ENCODE measurements around the gene ITPKC. TPM values are rescaled to one million over a fixed set of nuclear protein-coding genes. Genes with fewer than 3 reads are reported as not detected.
"Not testable (repeated sequence)": the region's sequence is repeated elsewhere in the genome, so short reads cannot be mapped to it uniquely, and the experiment has no call there.

ITPKC gene
- polyA plus RNA-seq, 6 donors from 2014 or later = 4.5 to 13.6 (median 6.0) TPM; not detected in 1

GRCh38 chr19:40755248-40755624 lies 38.3 kb downstream of the ITPKC start:
- peak overlapping the region in 3 of 6 donors; percentile 51 to 69 (median 65) for H3K27ac Mint-ChIP-seq
- DNase-seq (no peak), ATAC-seq (ENCODE audit: low read depth in 2 of 2) (no peak)
- no peaks in the 10 kb centered on the region for H3K9me3 Mint-ChIP-seq
- H3K36me3 Mint-ChIP-seq = peaks cover 4 to 15% of the 10 kb centered on the region in 2 donors
- no peaks in the 10 kb centered on the region for H3K27me3 Mint-ChIP-seq
- H3K4me1 Mint-ChIP-seq = peaks cover 35 to 69% (median 64%) of the 10 kb centered on the region in 3 donors
- peak overlapping the region in 6 of 8 donors; percentile 15 to 77 (median 58) for H3K4me3 Mint-ChIP-seq

DNA sequence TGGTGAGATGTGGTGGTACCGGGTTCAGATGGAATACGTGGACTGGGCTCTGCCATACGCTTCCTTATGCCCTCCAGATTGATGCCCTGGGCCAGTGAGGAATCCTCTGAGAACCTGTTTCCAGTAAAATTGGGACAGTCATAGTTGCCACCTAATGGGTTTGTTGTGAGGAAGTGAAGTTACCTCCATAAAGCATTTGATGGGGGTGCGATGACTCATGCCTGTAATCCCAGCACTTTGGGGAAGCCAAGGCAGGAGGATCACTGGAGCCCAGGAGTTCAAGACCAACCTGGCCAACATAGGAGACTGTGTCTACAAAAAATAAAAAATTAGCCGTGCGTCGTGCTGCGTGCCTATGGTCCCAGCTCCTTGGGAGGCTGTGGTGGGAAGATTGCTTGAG lies 38.9 kb downstream of the ITPKC start:
- peaks cover 34 to 66% (median 61%) of the 10 kb centered on the region in 3 donors for H3K4me1 Mint-ChIP-seq
- H3K27me3 Mint-ChIP-seq = no peaks in the 10 kb centered on the region
- ATAC-seq (ENCODE audit: low read depth in 2 of 2) (no peak), DNase-seq (no peak)
- no peaks in the 10 kb centered on the region for H3K9me3 Mint-ChIP-seq
- H3K4me3 Mint-ChIP-seq = peak overlapping the region in 5 of 8 donors; percentile 41 to 77 (median 50)
- peak overlapping the region in 3 of 6 donors; percentile 51 to 63 (median 59) for H3K27ac Mint-ChIP-seq
- H3K36me3 Mint-ChIP-seq = peaks cover 4 to 15% of the 10 kb centered on the region in 2 donors

GRCh38 chr19:40756502-40757110 lies 39.7 kb downstream of the ITPKC start:
- Mint-ChIP-seq H3K36me3 (peaks cover 4 to 15% of the 10 kb centered on the region in 2 donors), H3K4me3 (peak overlapping the region in 4 of 8 donors; percentile 7 to 84 (median 61)), H3K4me1 (peaks cover 30 to 60% (median 56%) of the 10 kb centered on the region in 3 donors), H3K27me3 (no peaks in the 10 kb centered on the region), H3K27ac (peak overlapping the region in 3 of 6 donors; percentile 51 to 87 (median 57)), H3K9me3 (no peaks in the 10 kb centered on the region)
- DNase-seq = no peak
- no peak for ATAC-seq (ENCODE audit: low read depth in 2 of 2)

- ATAC-seq (ENCODE audit: low read depth in 2 of 2) (no peak), DNase-seq (no peak)
- no peaks in the 10 kb centered on the region for H3K27me3 Mint-ChIP-seq
- peaks cover 26 to 50% (median 49%) of the 10 kb centered on the region in 3 donors for H3K4me1 Mint-ChIP-seq
- peak overlapping the region in 1 of 8 donors; percentile 15 for H3K4me3 Mint-ChIP-seq
- peaks cover 4 to 34% of the 10 kb centered on the region in 2 donors for H3K36me3 Mint-ChIP-seq
- H3K9me3 Mint-ChIP-seq = no peaks in the 10 kb centered on the region
- peak overlapping the region in 4 of 6 donors; percentile 25 to 60 (median 29) for H3K27ac Mint-ChIP-seq
These were observed 41.6 kb downstream of the ITPKC start for GRCh38 chr19:40758491-40758890.

- H3K27ac Mint-ChIP-seq = no peak overlapping the region
- H3K36me3 Mint-ChIP-seq = peaks cover 11 to 43% of the 10 kb centered on the region in 2 donors
- H3K27me3 Mint-ChIP-seq = no peaks in the 10 kb centered on the region
These were observed 42.4 kb downstream of the ITPKC start for GRCh38 chr19:40759352-40759751.

GRCh38 chr19:40762754-40763470 lies 46.0 kb downstream of the ITPKC start:
- Mint-ChIP-seq H3K4me1 (peaks cover 8 to 28% (median 14%) of the 10 kb centered on the region in 3 donors), H3K36me3 (peaks cover 11 to 39% of the 10 kb centered on the region in 2 donors)

More at GRCh38 chr19:40759352-40759751, 42.4 kb downstream of the ITPKC start:
- Mint-ChIP-seq H3K4me1 (peaks cover 27 to 52% (median 43%) of the 10 kb centered on the region in 3 donors), H3K9me3 (no peaks in the 10 kb centered on the region), H3K4me3 (no peak overlapping the region)
- no peak for ATAC-seq (ENCODE audit: low read depth in 2 of 2)
- DNase-seq = no peak

GRCh38 chr19:40763526-40763925 lies 46.6 kb downstream of the ITPKC start:
- Mint-ChIP-seq H3K4me1 (peaks cover 8 to 24% (median 9%) of the 10 kb centered on the region in 3 donors), H3K4me3 (no peak overlapping the region), H3K9me3 (no peaks in the 10 kb centered on the region), H3K36me3 (peaks cover 7 to 39% of the 10 kb centered on the region in 2 donors), H3K27me3 (no peaks in the 10 kb centered on the region), H3K27ac (peak overlapping the region in 2 of 6 donors; percentile 59 to 60)
- no peak for DNase-seq
- ATAC-seq (ENCODE audit: low read depth in 2 of 2) = no peak

More at GRCh38 chr19:40762754-40763470, 46.0 kb downstream of the ITPKC start:
- Mint-ChIP-seq H3K4me3 (no peak overlapping the region), H3K9me3 (no peaks in the 10 kb centered on the region), H3K27me3 (no peaks in the 10 kb centered on the region), H3K27ac (peak overlapping the region in 2 of 6 donors; percentile 47 to 65)
- no peak for DNase-seq
- ATAC-seq (ENCODE audit: low read depth in 2 of 2) = no peak

DNA sequence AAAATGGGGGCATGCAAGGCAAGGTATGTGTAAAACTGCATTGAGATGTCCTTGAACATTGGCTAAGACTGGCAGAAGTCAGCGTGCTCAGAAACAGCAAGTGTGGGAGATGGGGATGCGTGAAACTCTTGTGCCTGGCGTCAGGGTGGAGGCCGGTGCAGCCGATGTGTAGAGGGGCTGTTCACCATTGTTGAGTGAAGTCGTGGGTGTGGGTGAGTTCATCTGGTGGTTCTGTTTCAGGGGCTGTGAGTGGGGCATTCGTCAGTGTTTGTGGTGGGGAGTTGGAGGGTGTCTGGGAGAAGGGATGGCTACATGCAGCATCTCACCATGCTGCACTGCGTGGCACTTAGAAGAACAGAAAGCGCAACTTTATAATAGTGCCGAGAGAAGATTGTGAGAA lies 47.1 kb downstream of the ITPKC start:
- no peaks in the 10 kb centered on the region for H3K27me3 Mint-ChIP-seq
- peaks cover 7 to 39% of the 10 kb centered on the region in 2 donors for H3K36me3 Mint-ChIP-seq
- peaks cover 9 to 24% (median 11%) of the 10 kb centered on the region in 3 donors for H3K4me1 Mint-ChIP-seq
- ATAC-seq (ENCODE audit: low read depth in 2 of 2) = no peak
- H3K9me3 Mint-ChIP-seq = no peaks in the 10 kb centered on the region
- H3K27ac Mint-ChIP-seq = peak overlapping the region in 3 of 6 donors; percentile 59 to 86 (median 69)
- no peak for DNase-seq
- H3K4me3 Mint-ChIP-seq = no peak overlapping the region

- H3K36me3 Mint-ChIP-seq = peaks cover 13 to 32% of the 10 kb centered on the region in 2 donors
- peak overlapping the region in 1 of 6 donors; percentile 63 for H3K27ac Mint-ChIP-seq
- not testable (repeated sequence) for H3K9me3 Mint-ChIP-seq; DNase-seq; ATAC-seq (ENCODE audit: low read depth in 2 of 2); H3K27me3 Mint-ChIP-seq; H3K4me3 Mint-ChIP-seq
- H3K4me1 Mint-ChIP-seq = peaks cover 18 to 23% (median 20%) of the 10 kb centered on the region in 3 donors
These were observed 49.5 kb downstream of the ITPKC start for GRCh38 chr19:40766385-40766784.

GRCh38 chr19:40768869-40769268 lies 52.0 kb downstream of the ITPKC start:
- peaks cover 14 to 30% (median 19%) of the 10 kb centered on the region in 3 donors for H3K4me1 Mint-ChIP-seq
- peak overlapping the region in 1 of 6 donors; percentile 60 for H3K27ac Mint-ChIP-seq
- peaks cover 10 to 17% of the 10 kb centered on the region in 2 donors for H3K36me3 Mint-ChIP-seq

DNA sequence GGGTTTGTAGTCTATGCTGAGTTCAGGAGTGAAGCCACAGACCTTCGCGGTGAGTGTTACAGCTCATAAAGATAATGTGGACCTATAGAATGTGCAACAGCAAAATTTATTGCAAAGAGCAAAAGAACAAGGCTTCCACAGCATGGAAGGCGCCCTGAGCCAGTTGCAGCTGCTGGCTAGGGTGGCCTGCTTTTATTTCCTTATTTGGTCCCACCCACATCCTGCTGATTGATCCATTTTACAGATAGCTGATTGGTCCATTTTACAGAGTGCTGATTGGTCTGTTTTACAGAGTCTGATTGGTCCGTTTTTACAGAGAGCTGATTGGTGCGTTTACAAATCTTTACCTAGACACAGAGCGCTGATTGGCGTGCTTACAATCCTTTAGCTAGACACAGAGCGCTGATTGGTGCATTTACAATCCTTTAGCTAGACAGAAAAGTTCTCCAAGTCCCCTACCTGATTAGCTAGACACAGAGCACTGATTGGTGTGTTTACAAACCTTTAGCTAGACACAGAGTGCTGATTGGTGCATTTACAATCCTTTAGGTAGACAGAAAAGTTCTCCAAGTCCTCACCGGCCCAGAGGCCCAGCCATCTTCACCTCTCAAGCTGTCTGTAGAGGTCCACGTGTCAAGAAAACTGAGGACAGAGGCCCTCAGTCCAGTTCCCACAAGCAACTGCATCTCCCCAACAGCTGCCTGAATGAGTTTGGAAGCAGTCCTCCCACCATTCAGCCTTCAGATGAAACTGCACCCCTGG lies 54.4 kb downstream of the ITPKC start:
- not testable (repeated sequence) for DNase-seq, H3K27me3 Mint-ChIP-seq, H3K4me3 Mint-ChIP-seq, H3K9me3 Mint-ChIP-seq, H3K36me3 Mint-ChIP-seq
- peaks cover 31 to 53% (median 33%) of the 10 kb centered on the region in 3 donors for H3K4me1 Mint-ChIP-seq
- ATAC-seq (ENCODE audit: low read depth in 2 of 2) = peak in 1 of 2 donors; percentile 10
- H3K27ac Mint-ChIP-seq = peak overlapping the region in 3 of 6 donors; percentile 8 to 88 (median 80)

More at GRCh38 chr19:40768869-40769268, 52.0 kb downstream of the ITPKC start:
- no peak for ATAC-seq (ENCODE audit: low read depth in 2 of 2)
- no peak for DNase-seq
- Mint-ChIP-seq H3K27me3 (no peaks in the 10 kb centered on the region), H3K9me3 (peaks cover 0 to 9% (median 3%) of the 10 kb centered on the region in 7 donors), H3K4me3 (no peak overlapping the region)

DNA sequence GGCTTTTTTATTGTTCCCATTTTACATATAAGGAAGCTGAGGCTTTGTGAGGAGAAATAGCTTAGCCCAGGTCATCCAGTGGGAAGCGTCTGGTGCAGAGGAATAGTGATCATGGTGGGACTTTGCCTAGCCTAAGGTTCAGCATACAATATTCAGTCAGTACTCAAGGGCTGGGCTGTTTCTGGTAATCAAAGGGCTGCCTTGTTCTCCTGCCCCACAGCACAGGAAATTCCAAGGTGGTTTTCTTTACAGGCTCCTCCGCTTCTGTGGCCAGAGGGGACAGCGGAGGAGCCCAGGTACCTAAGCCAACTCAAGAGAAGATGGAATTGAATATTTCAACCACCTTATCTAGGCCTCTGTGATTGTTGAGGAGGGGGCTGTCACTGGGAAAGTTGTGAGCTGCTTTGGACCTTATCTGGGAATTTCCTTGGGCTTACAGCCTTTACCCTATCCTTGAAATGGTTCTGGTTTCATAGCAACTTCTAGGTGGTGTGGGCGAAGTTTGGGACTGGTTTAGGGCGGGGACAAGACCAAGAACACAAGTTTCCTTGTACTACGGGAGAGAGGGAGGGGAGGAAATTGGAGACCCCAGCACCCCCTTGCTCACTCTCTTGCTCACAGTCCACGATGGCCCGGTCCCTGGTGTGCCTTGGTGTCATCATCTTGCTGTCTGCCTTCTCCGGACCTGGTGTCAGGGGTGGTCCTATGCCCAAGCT lies 58.2 kb downstream of the ITPKC start, which contains the start of gene MIA:
Gene MIA, plus strand, starts transcription at position 606 of the 716 bp plus-strand sequence. Its CDS starts 22 bp downstream, at position 628.
- H3K27me3 Mint-ChIP-seq = no peaks in the 10 kb centered on the region
- H3K4me3 Mint-ChIP-seq = peak within 1 kb of the TSS; percentile 5 to 98 (median 60)
- peaks cover 51 to 75% (median 54%) of the 10 kb centered on the region in 3 donors for H3K4me1 Mint-ChIP-seq
- H3K27ac Mint-ChIP-seq = peak within 1 kb of the TSS in 5 of 6 donors; percentile 82 to 100 (median 93)
- no peak for DNase-seq
- H3K9me3 Mint-ChIP-seq = peaks cover 0 to 9% (median 3%) of the 10 kb centered on the region in 7 donors
- peaks cover 6 to 8% of the 10 kb centered on the region in 2 donors for H3K36me3 Mint-ChIP-seq
- no peak for ATAC-seq (ENCODE audit: low read depth in 2 of 2)

Measured in naive B cell (primary cell).